HG03439 (cell line): ENCODE data around the gene CRTAP.
"Not testable (repeated sequence)": the region's sequence is repeated elsewhere in the genome, so short reads cannot be mapped to it uniquely, and the experiment has no call there.

Experiments
- ATAC-seq: cut with Tn5 transposase; IDR thresholded peaks from one replicate; pipeline ENCODE4 v1.9.1; 2021; ENCODE audit warnings: mild to moderate bottlenecking, moderate library complexity; ENCODE audit not compliant: unreplicated experiment

CRTAP gene

DNA sequence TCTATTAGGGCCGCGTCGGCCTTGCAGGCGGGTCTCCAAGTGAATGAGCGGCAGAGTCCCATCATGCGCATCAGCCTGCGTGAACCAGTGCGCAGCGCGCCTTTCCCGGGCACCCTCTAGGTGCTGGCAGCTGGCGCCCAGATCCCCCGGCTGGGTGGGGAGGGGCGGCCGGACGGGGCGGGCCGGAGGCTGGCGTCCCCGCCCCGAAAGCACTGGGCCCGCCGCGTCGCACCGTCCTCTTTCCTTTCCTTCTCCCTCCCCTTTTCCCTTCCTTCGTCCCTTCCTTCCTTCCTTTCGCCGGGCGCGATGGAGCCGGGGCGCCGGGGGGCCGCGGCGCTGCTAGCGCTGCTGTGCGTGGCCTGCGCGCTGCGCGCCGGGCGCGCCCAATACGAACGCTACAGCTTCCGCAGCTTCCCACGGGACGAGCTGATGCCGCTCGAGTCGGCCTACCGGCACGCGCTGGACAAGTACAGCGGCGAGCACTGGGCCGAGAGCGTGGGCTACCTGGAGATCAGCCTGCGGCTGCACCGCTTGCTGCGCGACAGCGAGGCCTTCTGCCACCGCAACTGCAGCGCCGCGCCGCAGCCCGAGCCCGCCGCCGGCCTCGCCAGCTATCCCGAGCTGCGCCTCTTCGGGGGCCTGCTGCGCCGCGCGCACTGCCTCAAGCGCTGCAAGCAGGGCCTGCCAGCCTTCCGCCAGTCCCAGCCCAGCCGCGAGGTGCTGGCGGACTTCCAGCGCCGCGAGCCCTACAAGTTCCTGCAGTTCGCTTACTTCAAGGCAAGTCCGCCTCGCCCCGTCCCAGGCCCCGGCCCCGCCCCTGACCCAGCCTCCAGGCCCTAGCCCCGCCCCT is at the start of gene CRTAP:
Gene CRTAP, plus strand, starts transcription at position 243 of the 850 bp plus-strand sequence. Its CDS starts 64 bp downstream, at position 307.
- peak; percentile 86 for ATAC-seq

DNA sequence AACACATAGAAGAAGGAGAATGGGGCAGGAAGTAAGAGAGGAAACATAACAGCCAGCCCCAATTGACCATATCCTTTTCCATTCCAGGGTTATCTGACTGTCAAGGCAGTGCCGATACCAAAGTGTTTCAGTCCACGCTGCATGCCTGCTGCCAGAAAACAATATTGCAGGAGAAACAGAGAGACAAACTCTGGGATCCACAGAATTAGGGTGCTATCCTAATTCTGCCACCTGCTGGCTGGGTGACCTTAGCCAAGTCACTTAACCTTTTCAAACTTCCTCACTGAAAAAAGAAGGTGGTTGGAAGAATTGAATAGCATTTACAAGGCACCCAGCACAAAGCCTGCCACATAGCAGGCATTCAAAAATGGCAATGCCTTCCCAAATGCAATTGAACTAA is 48.9 kb upstream of the CRTAP start:
- ATAC-seq: no peak

DNA sequence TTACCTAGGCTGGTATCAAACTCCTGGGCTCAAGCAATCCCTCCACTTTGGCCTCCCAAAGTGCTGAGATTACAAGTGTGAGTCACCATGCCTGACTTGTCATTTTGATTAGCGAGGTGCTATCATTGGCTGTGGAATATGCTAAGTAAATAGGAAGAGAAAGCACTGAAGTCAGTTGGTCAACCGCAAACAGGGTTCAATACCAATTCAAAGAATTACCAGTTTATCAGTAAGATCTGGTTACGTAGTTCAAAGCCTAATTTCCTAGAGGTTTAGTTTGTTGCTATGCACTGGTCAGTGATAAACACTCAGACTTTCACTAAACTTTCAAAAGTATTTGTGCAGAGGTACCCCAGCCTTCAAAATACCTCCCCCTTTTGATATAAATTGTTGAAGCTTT is 46.3 kb upstream of the CRTAP start:
- ATAC-seq: no peak

DNA sequence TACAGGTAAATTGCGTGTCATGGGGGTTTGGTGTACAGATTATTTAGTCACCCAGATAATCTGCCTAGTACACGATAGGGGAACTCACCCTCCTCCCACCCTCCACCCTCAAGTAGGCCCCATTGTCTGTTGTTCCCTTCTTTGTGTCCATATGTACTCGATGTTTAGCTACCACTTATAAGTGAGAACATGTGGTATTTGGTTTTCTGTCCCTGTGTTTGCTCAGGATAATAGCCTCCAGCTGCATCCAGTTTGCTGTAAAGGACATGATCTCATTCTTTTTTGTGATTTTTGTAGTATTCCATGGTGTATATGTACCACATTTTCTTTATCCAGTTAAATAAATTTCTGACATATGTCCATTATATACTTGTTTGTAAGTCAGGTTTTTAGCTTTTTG is 44.0 kb upstream of the CRTAP start:
- ATAC-seq: not testable (repeated sequence)

DNA sequence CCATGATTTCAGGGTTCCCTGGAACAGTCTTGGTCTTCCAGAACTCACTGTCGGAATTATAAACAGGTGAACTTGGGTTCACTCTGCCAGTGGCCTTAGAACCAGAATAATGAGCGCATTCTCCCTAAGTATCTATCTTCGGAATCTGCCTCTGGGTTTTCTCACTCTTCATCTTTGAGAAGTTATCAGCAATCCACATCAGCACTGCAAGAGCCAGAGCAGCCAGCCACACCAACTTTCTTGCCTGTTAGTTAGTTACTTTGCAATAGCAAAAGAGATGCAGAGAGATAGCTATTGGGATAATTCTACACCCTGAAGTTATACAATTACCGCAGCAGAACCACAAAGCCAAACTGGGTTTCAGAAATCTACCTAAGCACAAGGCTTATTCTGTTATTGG is 42.6 kb upstream of the CRTAP start:
- ATAC-seq: no peak

DNA sequence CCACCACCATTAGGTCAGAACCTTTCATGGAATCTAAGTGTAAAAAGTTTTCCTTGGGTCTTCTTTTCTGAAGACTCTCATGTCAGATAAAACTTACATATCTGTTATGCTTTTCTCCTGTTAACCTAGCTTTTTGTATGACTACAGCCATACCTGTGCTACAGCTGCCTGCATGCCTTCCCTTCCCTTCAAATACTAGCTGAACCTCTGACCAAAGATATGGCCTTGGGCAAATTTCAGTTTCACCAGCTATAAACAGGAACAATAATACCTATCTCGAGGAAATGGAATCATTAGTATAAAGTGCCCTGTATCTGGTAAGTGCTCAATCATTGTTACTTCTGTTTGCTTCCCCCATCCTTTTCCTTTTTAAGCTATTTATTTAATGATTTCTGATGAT is 41.9 kb upstream of the CRTAP start:
- ATAC-seq: no peak

DNA sequence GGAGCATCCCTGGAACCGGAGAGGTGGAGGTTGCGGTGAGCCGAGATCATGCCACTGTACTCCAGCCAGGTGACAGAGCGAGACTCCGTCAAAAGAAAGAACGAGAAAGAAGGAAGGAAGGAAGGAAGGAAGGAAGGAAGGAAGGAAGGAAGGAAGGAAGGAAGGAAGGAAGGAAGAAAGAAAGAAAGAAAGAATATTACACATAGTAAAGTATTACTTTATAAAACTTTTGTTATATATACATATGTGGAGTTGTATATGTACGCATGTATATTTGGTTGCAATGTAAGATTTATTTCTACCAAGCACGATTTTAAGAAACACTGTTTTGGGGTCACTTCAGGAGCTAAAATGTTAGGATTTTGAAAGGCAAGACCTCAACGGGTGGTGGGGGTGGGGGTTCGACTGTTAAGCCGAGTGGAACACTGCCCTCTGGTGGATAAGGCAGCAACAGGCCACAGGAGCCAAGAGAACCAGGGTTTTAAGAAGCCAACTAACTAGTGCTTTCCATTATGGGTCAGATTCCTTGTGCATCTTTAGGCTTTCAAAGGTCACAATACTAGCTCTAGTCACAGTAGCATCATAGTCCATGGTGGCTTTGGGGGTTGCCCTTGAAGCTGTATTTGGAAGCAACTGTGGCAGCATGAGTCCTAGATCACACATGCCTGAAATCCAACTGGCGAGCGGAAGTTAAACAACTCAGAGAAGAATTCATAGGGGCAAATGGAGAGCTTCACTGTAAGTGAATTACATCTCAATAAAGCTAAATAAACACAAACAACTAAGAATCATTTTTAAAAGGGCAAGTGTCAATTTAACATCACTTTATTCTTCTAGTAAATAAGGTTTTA is 39.4 kb upstream of the CRTAP start:
- no peak for ATAC-seq

- no peak for ATAC-seq
Measured at GRCh38 chr3:33075995-33076394, 37.8 kb upstream of the CRTAP start.

- ATAC-seq: no peak
Measured at GRCh38 chr3:33076952-33077351, 36.9 kb upstream of the CRTAP start.

GRCh38 chr3:33077976-33078375 is 35.8 kb upstream of the CRTAP start:
- no peak for ATAC-seq

GRCh38 chr3:33079813-33080212 is 34.0 kb upstream of the CRTAP start:
- ATAC-seq: not testable (repeated sequence)

GRCh38 chr3:33081812-33082211 is 32.0 kb upstream of the CRTAP start:
- no peak for ATAC-seq

DNA sequence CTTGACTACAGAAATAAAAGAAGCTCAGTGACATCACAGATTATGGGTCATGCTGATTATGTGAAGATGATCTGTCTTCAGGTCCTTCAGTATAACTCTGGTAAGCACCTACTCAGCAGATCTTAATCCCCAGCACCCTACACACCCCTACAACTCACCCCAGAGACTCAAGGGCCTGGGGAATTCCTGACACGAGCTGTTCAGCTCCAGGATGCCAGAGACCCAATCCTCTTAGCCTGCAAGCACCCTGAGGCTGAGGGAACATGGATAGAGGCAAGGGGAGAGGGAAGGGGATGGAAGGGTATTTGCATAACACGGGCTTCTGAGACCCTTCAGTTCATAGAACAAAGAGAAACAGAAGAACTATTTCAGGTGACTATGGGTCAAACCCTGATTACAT is 29.9 kb upstream of the CRTAP start:
- ATAC-seq: no peak

GRCh38 chr3:33088691-33089090 is 25.1 kb upstream of the CRTAP start:
- ATAC-seq: no peak

DNA sequence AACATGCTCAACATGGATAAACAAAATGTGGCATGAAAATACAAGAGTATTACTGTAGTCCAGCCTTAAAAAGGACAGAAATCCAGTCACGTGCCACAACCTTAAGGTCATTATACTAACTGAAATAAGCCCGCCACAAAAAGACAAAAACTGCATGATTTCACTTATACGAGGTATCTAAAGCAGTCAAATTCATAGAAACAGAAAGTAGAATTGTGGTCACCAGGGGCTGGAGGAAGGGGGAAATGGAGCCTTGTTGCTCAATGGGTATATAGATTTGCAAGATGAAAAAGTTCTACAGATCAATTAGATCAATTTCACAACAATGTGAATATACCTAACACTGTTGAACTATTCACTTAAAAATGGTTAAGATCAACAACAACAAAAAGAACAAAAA is 24.3 kb upstream of the CRTAP start:
- ATAC-seq: peak; percentile 65

- ATAC-seq: no peak
Measured at GRCh38 chr3:33091746-33092145, 22.1 kb upstream of the CRTAP start.

DNA sequence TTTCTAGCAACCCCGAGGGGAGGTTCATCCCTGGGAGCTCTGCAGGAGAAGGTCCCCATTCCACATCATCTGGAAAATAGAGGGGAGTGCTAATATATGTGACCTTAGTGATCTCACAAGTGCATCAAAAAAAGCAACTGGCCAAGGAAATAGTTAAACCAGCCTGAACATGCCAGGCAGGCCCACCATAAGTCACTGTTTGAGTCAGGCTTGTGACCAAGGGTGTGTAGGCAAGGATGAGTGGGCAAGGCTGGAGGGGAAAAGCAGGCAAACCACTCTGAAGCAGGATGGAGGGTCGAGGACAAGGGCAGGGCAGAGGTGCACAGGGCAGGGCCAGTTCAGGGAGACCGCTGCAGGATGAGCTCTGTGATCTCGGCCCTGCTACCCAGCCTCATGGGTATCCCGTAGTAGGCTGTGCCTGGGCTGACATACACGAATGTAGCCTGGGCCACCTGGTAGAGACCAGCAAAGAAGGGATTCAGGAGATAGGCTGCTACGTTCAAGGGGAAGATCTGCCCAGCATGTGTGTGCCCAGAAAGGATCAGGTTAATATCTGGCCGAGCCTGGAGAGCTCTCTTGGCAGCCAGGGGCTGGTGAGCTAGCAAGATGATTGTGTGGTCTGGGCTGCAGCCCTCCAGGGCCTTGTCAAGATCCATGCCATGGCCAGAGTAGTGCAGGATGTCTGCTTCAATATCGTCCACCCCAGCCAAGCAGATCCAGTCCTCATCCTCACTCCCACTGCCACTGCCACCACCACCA is 21.1 kb upstream of the CRTAP start:
- no peak for ATAC-seq

DNA sequence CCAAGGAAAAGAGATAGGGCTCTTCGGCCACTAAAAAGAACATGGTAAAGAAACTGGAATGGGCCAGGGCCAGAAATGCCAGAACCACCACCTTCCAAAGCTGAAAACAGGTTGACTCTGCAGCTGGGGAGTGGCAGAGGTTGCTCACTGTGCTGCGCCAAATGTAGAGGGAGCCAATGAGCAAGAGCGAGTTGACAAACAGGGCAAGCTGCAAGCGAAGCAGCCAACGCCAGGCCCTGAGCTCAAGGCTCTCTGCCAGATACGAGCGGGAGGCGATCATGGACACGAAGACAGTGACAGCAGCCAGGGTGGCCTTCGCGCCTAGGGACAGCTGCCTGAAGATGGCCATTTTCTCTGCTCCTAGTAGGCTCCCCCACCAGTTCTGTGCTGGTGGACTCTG is 20.0 kb upstream of the CRTAP start:
- no peak for ATAC-seq

DNA sequence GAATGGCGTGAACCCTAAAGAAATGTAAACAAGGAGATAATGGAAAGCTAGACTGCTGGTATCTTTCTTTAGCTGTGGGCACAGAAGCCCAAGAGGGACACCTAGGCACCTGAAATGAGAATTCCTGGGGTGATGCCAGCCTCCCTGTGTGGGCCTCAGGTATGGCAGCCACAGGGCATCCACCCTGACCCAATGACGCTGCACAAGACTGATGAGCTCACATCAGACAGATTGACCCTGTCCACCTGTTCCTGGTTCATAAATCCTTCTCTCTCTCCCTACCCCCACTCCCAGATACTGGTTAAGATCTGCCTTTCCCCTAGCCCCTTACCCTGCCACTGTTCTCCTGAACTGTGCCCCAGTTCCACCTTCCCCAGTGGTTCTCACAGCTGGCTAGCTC is 18.4 kb upstream of the CRTAP start:
- no peak for ATAC-seq

DNA sequence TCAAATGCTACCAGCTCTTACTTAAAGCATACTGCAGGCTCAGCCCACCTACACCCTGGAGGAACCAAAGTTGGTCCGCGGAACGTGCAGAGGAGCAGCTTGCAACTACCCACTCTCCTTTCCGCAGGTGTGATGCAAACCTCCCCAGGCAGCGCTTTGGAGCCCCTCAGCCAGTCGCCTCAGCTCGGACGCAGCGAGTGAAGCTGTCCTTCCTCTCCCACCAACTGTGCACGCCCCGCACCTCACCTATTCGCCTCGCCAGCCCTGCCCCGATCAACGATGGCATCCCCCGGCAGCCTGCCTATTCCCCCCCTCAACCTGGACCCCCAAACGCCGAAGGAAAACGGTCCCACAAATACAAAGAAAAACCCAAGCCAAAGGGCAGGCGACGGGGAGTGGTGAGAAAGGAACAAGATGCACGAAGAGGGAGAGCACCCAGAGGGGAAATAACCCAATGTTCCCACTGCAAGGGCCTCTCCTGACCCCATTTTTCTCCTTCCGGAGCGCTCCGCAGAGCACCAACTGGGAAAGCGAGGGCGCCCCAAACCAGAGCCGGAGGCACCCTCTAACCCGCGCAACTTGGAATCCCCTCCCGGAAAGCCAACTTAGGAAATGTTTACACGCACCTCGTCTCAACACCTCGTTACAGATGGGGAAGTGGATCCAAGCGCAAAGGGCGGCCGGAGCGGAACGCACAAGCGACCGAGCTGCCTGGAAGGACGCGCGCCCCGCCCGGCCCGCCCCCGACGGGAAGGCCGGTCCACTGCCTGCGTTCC is 17.5 kb upstream of the CRTAP start:
- peak; percentile 48 for ATAC-seq
